Spleen (tissue), 11 donors: ENCODE measurements around the gene GLS. TPM values are rescaled to one million over a fixed set of nuclear protein-coding genes. Genes with fewer than 3 reads are reported as not detected.

Experiments
- DNase-seq: peaks from one replicate; pipeline ENCODE4 v3.0.0-alpha.2; 2020
- H3K27ac ChIP-seq, 8 donors: fragments of 200-600 bp; sonication (generic) in 7 of 8; 1 replicate in 4 of 8; 2 replicates in 4 of 8; pipeline versions ENCODE4 v1.5.0 to v1.8.0; 2016 to 2021; ENCODE audit warnings: inconsistent platforms in 4 of 8, mild to moderate bottlenecking in 4 of 8, moderate library complexity in 1 of 8
- H3K27me3 ChIP-seq, 7 donors: fragments of 200-600 bp; sonication (generic) in 6 of 7; replicated peaks in 1 of 7; 1 replicate in 4 of 7; 2 replicates in 3 of 7; pipeline versions ENCODE4 v1.5.0 to v1.8.0; 2016 to 2021; ENCODE audit warnings: inconsistent platforms in 3 of 7, mild to moderate bottlenecking in 1 of 7
- H3K36me3 ChIP-seq, 6 donors: fragments of 200-600 bp; sonication (generic) in 5 of 6; 1 replicate in 4 of 6; 2 replicates in 2 of 6; pipeline versions ENCODE4 v1.5.0 to v1.8.0; 2016 to 2021; ENCODE audit warnings: inconsistent platforms in 2 of 6
- H3K4me1 ChIP-seq, 6 donors: fragments of 200-600 bp; sonication (generic) in 5 of 6; 1 replicate in 3 of 6; 2 replicates in 3 of 6; pipeline versions ENCODE4 v1.5.0 to v1.8.0; 2016 to 2021; ENCODE audit warnings: inconsistent platforms in 3 of 6
- H3K4me3 ChIP-seq, 8 donors: fragments of 200-600 bp; sonication (generic) in 7 of 8; 1 replicate in 4 of 8; 2 replicates in 4 of 8; pipeline versions ENCODE4 v1.5.0 to v1.8.0; 2016 to 2021; ENCODE audit warnings: inconsistent platforms in 4 of 8, mild to moderate bottlenecking in 4 of 8, moderate library complexity in 2 of 8
- H3K9me3 ChIP-seq, 8 donors: fragments of 200-600 bp; sonication (generic) in 7 of 8; 1 replicate in 4 of 8; 2 replicates in 4 of 8; pipeline versions ENCODE4 v1.5.0 to v1.8.0; 2016 to 2021; ENCODE audit warnings: inconsistent platforms in 4 of 8
- POLR2A ChIP-seq, 3 donors: fragments of 450-650 bp; IDR thresholded peaks; one replicate each; pipeline ENCODE4 v1.5.1; 2017; ENCODE audit warnings: antibody characterized with exemption in 3 of 3, mild to moderate bottlenecking in 1 of 3
- POLR2AphosphoS5 ChIP-seq, 3 donors: sonication (generic); formaldehyde crosslinking; IDR thresholded peaks; one replicate each; pipeline ENCODE4 v1.5.1; 2017; ENCODE audit warnings: antibody characterized with exemption in 3 of 3
- WGBS, 5 donors: extraction: QIAGEN DNeasy Blood & Tissue Kit in 3 of 5; methylation state at CpG; one replicate each; pipeline versions ENCODE4 v1.1.5 to v1.1.7; 2013 to 2018; 5-methylcytosine and 5-hydroxymethylcytosine counted together
- intact Hi-C: fragments of 100-400 bp; cut with DNase I; formaldehyde crosslinking; loops from one replicate; pipeline ENCODE4 v1.15.0; 2023; ENCODE audit warnings: low total_unique reads
- polyA plus RNA-seq, 3 donors: library from polyadenylated mRNA; stranded (reverse); fragments of 200-250 nt; gene quantifications; one replicate each; pipeline ENCODE4 v1.2.1, GENCODE V29; 2013
- total RNA-seq, 7 donors: library from RNA; depleted of rRNA in 3 of 7; stranded (reverse); fragments of >200 nt in 3 of 7; fragmentation: NEBNext Ultra II Directional in 4 of 7; extraction: Animal tissue kit (Norgen Biotek cat#: 25700) in 4 of 7; gene quantifications; one replicate each; pipeline versions ENCODE4 v1.1.0 to v1.2.1, GENCODE V29; 2016 to 2021
- TF ChIP-seq, protein P1 (sequence below), 11 experiments: fragments of 200-600 bp in 7 of 11; fragments of 450-650 bp in 4 of 11; sonication (generic) in 4 of 11; IDR thresholded peaks in 8 of 11; conservative IDR thresholded peaks in 3 of 11; 1 replicate in 7 of 11; 2 replicates in 4 of 11; pipeline versions ENCODE4 v1.4.0 to v1.8.0; 2016 to 2021; ENCODE audit warnings: antibody characterized with exemption in 11 of 11, inconsistent platforms in 4 of 11, mild to moderate bottlenecking in 1 of 11
- donor health status: healthy with polysubstance abuse.
- donor health status: DM: no; HTN: no; CAD: no; lungs with moderate emphysema.
- donor health status: DM: no; HTN: no; CAD: no.
- donor health status: Bipolar disorder and iron deficiency.
- donor health status: healthy.
- donor health status: DM: no; HTN: no; CAD: no.
- donor health status: DM: yes; HTN: yes; CAD: no.

The GLS gene
- total and polyA plus RNA-seq, 10 donors, result 42.3 to 254 (median 176) TPM

DNA sequence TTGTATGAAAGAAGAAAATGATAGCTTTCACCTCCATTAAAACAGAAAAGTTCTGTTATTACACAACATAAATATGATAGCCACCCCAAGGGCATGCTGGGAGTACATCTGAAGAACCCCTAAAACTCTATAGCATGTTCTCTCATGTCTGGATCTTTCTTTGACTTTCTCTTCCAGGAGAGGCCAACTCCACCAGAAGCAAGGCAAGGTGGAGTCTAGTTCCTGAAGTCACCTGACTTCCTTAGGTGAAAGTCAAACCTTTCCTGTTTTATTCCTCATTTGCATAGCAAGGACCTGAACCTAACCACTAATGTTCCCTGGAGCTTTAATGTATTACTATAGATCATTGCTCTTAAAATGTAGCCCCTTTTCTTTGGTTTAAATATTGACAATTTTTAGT lies 127.7 kb downstream of the GLS start:
- Histone ChIP-seq H3K9me3 (peaks cover 0 to 10% (median 6%) of the 10 kb centered on the region in 8 donors), H3K36me3 (peaks cover 8 to 97% (median 68%) of the 10 kb centered on the region in 6 donors), H3K27ac (peak overlapping the region in 2 of 8 donors; percentile 2 to 29), H3K27me3 (no peaks in the 10 kb centered on the region), H3K4me3 (no peak overlapping the region), H3K4me1 (peaks cover 35 to 85% (median 54%) of the 10 kb centered on the region in 6 donors)
- intact Hi-C loops, result no loop called here
- no peak for DNase-seq
- TF ChIP-seq, protein P1, sequence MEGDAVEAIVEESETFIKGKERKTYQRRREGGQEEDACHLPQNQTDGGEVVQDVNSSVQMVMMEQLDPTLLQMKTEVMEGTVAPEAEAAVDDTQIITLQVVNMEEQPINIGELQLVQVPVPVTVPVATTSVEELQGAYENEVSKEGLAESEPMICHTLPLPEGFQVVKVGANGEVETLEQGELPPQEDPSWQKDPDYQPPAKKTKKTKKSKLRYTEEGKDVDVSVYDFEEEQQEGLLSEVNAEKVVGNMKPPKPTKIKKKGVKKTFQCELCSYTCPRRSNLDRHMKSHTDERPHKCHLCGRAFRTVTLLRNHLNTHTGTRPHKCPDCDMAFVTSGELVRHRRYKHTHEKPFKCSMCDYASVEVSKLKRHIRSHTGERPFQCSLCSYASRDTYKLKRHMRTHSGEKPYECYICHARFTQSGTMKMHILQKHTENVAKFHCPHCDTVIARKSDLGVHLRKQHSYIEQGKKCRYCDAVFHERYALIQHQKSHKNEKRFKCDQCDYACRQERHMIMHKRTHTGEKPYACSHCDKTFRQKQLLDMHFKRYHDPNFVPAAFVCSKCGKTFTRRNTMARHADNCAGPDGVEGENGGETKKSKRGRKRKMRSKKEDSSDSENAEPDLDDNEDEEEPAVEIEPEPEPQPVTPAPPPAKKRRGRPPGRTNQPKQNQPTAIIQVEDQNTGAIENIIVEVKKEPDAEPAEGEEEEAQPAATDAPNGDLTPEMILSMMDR (IDR thresholded peaks at IDR 0.05 in 8 of 11, conservative IDR thresholded peaks at IDR 0.05 in 3 of 11), result no peak
- TF ChIP-seq POLR2A (IDR thresholded peaks at IDR 0.05), result no peak
- no peak for TF ChIP-seq POLR2AphosphoS5 (IDR thresholded peaks at IDR 0.05)

DNA sequence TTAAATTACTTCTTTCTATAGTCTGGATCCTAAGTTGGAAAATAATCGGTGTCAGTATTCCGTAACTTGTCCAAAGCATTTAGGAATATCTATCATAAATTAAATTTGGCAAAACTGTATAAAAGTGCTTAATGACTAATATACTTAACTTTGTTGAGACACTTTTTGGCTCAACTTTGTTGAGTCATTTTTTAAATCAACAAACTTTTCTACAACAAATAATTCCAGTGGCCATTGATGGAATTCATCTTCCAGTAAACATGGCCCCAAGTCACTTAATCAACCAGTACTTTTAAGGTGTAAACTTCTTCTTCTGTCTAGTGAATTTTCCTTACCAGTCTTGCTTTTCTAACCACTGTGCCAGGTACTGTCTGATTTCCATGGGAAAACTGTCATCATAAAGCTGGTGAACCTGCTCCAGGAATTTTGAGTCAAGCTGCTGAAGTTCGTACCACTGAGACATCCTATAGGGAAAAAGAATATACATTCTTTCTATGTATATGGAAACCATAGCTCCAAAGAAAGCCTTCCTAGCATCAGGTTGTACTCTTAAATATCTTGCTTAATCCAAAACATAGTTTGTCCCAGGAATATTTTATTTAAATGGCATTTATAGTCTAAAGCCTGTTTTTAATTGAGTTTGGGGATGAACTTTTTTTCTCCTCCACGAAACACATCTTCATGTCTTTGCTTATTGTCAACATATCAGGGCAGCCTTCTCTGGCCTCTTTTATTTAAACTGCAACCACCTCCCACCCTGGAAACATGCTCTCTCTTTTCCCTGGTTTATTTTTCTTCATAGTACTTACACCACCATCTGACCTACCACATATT lies 129.1 kb downstream of the GLS start:
- Histone ChIP-seq H3K4me3 (no peak overlapping the region), H3K27ac (peak overlapping the region in 2 of 8 donors; percentile 1 to 29), H3K27me3 (no peaks in the 10 kb centered on the region), H3K36me3 (peaks cover 7 to 82% (median 53%) of the 10 kb centered on the region in 6 donors), H3K9me3 (no peaks in the 10 kb centered on the region), H3K4me1 (peaks cover 39 to 93% (median 61%) of the 10 kb centered on the region in 6 donors)
- DNase-seq, result no peak
- WGBS, 5 donors, result 91 to 99% (median 94%) methylated on average over 4 of the region's 4 CpGs
- intact Hi-C loops, result no loop called here
- TF ChIP-seq, protein P1 (IDR thresholded peaks at IDR 0.05 in 8 of 11, conservative IDR thresholded peaks at IDR 0.05 in 3 of 11), result no peak

DNA sequence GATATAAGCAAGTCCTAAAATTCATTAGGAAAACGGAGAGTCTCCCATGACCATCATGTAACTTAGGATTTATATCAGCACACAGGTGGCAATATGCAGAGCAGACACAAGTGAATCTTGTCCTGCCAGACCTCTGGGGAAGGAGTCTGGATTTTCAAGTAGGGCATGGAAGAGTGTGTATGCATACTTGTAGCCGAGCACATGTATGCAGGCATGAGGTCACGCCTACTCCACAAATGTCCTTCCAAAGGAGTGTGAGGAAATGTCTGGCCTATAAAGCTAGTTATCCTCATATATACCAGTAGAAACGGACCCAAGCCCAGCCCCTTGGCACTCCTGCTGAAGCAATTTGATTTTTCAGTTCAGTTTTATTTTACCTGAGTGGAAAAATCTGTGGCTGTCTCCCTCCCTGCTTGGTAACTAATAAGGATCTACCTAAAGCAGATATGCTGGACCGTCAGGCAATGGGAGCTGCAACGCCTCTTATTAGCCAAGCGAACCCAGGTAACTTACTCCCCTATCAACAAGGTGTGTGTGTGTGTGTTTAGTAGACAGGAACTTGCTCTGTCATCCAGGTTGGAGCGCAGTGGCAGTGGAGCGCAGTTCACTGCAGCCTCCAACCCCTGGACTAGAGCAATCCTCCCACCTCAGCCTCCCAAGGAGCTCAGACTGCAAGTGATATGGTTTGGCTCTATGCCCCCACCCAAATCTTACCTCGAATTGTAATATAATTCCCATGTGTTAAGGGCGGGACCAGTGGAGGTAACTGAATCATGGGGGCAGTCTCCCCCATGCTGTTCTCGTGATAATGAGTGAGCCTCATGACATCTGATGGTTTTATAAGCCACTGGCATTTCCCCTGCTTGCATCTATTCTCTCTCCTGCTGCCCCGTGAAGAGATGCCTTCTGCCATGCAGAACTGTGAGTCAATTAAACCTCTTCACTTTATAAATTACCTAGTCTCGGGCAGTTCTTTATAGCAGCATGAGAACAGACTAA lies 130.6 kb downstream of the GLS start:
- Histone ChIP-seq H3K9me3 (no peaks in the 10 kb centered on the region), H3K27me3 (no peaks in the 10 kb centered on the region), H3K36me3 (peaks cover 3 to 68% (median 39%) of the 10 kb centered on the region in 6 donors), H3K4me1 (peaks cover 48 to 92% (median 70%) of the 10 kb centered on the region in 6 donors), H3K27ac (peak overlapping the region in 6 of 8 donors; percentile 4 to 97 (median 55)), H3K4me3 (peak overlapping the region in 6 of 8 donors; percentile 88 to 98 (median 94))
- intact Hi-C loops, result no loop called here
- TF ChIP-seq, protein P1 (IDR thresholded peaks at IDR 0.05 in 8 of 11, conservative IDR thresholded peaks at IDR 0.05 in 3 of 11), result no peak
- TF ChIP-seq POLR2A (IDR thresholded peaks at IDR 0.05) (no peak), POLR2AphosphoS5 (IDR thresholded peaks at IDR 0.05) (no peak)
- DNase-seq, result no peak
- 70 to 80% (median 78%) methylated on average over 14 of the region's 14 CpGs for WGBS, 5 donors
